SK-N-SH (cell line): ENCODE measurements around the gene IL1R2. TPM values are rescaled to one million over a fixed set of nuclear protein-coding genes. Genes with fewer than 3 reads are reported as not detected.

Experiments used
- CTCF ChIA-PET: fragments of 300-600, 350-600 bp; formaldehyde crosslinking; extraction: SDS; loops from one replicate; lab custom pipeline; 2021; lab: Yijun Ruan, JAX
- POLR2A ChIA-PET: fragments of 350-600 bp; sonication (Branson Sonifier 250); formaldehyde crosslinking; extraction: SDS; loops from one replicate; lab custom pipeline; 2020; ENCODE audit warnings: antibody characterized with exemption, inconsistent platforms; lab: Yijun Ruan, JAX
- DNase-seq: peaks from one replicate; pipeline ENCODE4 v3.0.0; 2012
- H2AFZ ChIP-seq: fragments of 200-600 bp; sonication (generic); 2 replicates; pipeline ENCODE4 v1.8.1; 2016; ENCODE audit warnings: antibody characterized with exemption, mild to moderate bottlenecking, low read depth
- H3F3A ChIP-seq: fragments of 200-600 bp; sonication (generic); replicated peaks from 2 replicates; pipeline ENCODE3; 2016; ENCODE audit warnings: antibody characterized with exemption, mild to moderate bottlenecking; ENCODE audit not compliant: insufficient read depth
- H3K27ac ChIP-seq, 2 experiments: fragments of 200-500 bp in 1 of 2; fragments of 200-600 bp in 1 of 2; sonication (Bioruptor generic) in 1 of 2; sonication (generic), shearing (Covaris generic) in 1 of 2; 2 replicates each; pipeline versions ENCODE4 v1.5.1 to v1.6.1; 2014 to 2016; ENCODE audit warnings: low read depth in 2 of 2, inconsistent platforms in 1 of 2, low read length in 1 of 2, mild to moderate bottlenecking in 1 of 2, mixed read lengths in 1 of 2
- H3K27me3 ChIP-seq: fragments of 200-600 bp; sonication (generic), shearing (Covaris generic); 2 replicates; pipeline ENCODE4 v1.6.1; 2016; ENCODE audit warnings: mixed run types; ENCODE audit not compliant: insufficient read depth
- H3K36me3 ChIP-seq, 2 experiments: fragments of 200-500 bp in 1 of 2; fragments of 200-600 bp in 1 of 2; sonication (Bioruptor generic) in 1 of 2; sonication (generic) in 1 of 2; replicated peaks in 1 of 2; 2 replicates each; pipeline versions ENCODE3 to v1.5.1; 2014 to 2016; ENCODE audit warnings: low read length in 1 of 2, mild to moderate bottlenecking in 1 of 2; ENCODE audit not compliant: insufficient read depth in 2 of 2, control insufficient read depth in 1 of 2
- H3K4me1 ChIP-seq, 2 experiments: fragments of 200-500 bp in 1 of 2; fragments of 200-600 bp in 1 of 2; sonication (Bioruptor generic) in 1 of 2; sonication (generic), shearing (Covaris generic) in 1 of 2; 2 replicates each; pipeline versions ENCODE4 v1.5.1 to v1.6.1; 2014 to 2016; ENCODE audit warnings: low read depth in 1 of 2, low read length in 1 of 2, mixed run types in 1 of 2; ENCODE audit not compliant: insufficient read depth in 2 of 2, control insufficient read depth in 1 of 2
- H3K4me2 ChIP-seq: fragments of 200-600 bp; sonication (generic), shearing (Covaris generic); 2 replicates; pipeline ENCODE4 v1.6.1; 2017; ENCODE audit warnings: mixed run types
- H3K4me3 ChIP-seq, 2 experiments: fragments of 200-500 bp in 1 of 2; fragments of 200-600 bp in 1 of 2; sonication (Bioruptor generic) in 1 of 2; sonication (generic), shearing (Covaris generic) in 1 of 2; 2 replicates each; pipeline versions ENCODE4 v1.5.1 to v1.8.1; 2014 to 2016; ENCODE audit warnings: low read depth in 2 of 2, inconsistent platforms in 1 of 2, low read length in 1 of 2, mild to moderate bottlenecking in 1 of 2, mixed read lengths in 1 of 2, moderate library complexity in 1 of 2
- H3K79me2 ChIP-seq: fragments of 200-600 bp; sonication (generic); 2 replicates; pipeline ENCODE4 v1.8.1; 2017; ENCODE audit warnings: mild to moderate bottlenecking; ENCODE audit not compliant: insufficient read depth
- H3K9ac ChIP-seq: fragments of 200-600 bp; sonication (generic); 2 replicates; pipeline ENCODE4 v1.6.1; 2017; ENCODE audit warnings: mixed run types
- H3K9me2 ChIP-seq: fragments of 200-600 bp; sonication (generic); 2 replicates; pipeline ENCODE4 v1.6.1; 2017; ENCODE audit warnings: mixed run types
- H3K9me3 ChIP-seq: fragments of 200-600 bp; sonication (generic); 2 replicates; pipeline ENCODE4 v1.6.1; 2017; ENCODE audit warnings: mixed run types, mild to moderate bottlenecking, moderate library complexity
- H4K20me1 ChIP-seq: fragments of 200-600 bp; sonication (generic); 2 replicates; pipeline ENCODE4 v1.6.1; 2017; ENCODE audit warnings: mild to moderate bottlenecking, mixed run types; ENCODE audit not compliant: insufficient read depth
- CTCF ChIP-seq: fragments of 200-600 bp; sonication (generic); IDR thresholded peaks from 2 replicates; pipeline ENCODE4 v1.6.1; 2017; ENCODE audit warnings: antibody characterized with exemption, mild to moderate bottlenecking, moderate library complexity
- EP300 ChIP-seq, 2 experiments: IDR thresholded peaks; 2 replicates each; pipeline versions ENCODE4 v1.4.0 to v1.6.1; 2012; ENCODE audit warnings: borderline replicate concordance in 1 of 2, low read depth in 1 of 2, low read length in 1 of 2
- FOSL2 ChIP-seq: IDR thresholded peaks from 2 replicates; pipeline ENCODE4 v1.4.0; 2012; ENCODE audit warnings: low read depth, mild to moderate bottlenecking, moderate library complexity, borderline replicate concordance
- FOXJ3 ChIP-seq: sonication (generic); formaldehyde crosslinking; IDR thresholded peaks from 2 replicates; pipeline ENCODE4 v1.5.1; 2020; ENCODE audit warnings: mild to moderate bottlenecking, missing genetic modification reagents
- GATA2 ChIP-seq: sonication (generic); formaldehyde crosslinking; IDR thresholded peaks from 2 replicates; pipeline ENCODE4 v1.5.0; 2020; ENCODE audit warnings: mild to moderate bottlenecking, missing genetic modification reagents
- JUND ChIP-seq: IDR thresholded peaks from 2 replicates; pipeline ENCODE4 v1.4.0; 2012
- NFIC ChIP-seq: IDR thresholded peaks from 2 replicates; pipeline ENCODE4 v1.4.0; 2012; ENCODE audit warnings: borderline replicate concordance
- PBX3 ChIP-seq: IDR thresholded peaks from 2 replicates; pipeline ENCODE4; 2012
- POLR2AphosphoS5 ChIP-seq: IDR thresholded peaks from 2 replicates; pipeline ENCODE4 v1.6.1; 2012; ENCODE audit warnings: low read depth, low read length
- REST ChIP-seq: IDR thresholded peaks from 2 replicates; pipeline ENCODE4 v1.6.1; 2012; ENCODE audit warnings: mild to moderate bottlenecking, low read depth, low read length, moderate library complexity
- USF2 ChIP-seq: fragments of 150-350 bp; IDR thresholded peaks from 2 replicates; pipeline ENCODE4 v1.6.1; 2017; ENCODE audit warnings: antibody characterized with exemption, low read length, low read depth, borderline replicate concordance
- WGBS: methylation state at CpG from one replicate; pipeline ENCODE4 v1.1.6; 2017; ENCODE audit warnings: low lambda C conversion rate; 5-methylcytosine and 5-hydroxymethylcytosine counted together
- polyA plus RNA-seq, 3 experiments: library from polyadenylated mRNA; depleted of rRNA; stranded (reverse); fragments of >200 nt; gene quantifications; 2 replicates each; pipeline ENCODE4 v1.2.3, GENCODE V29; 2012

IL1R2 gene
- polyA plus RNA-seq, 1 of the 3 experiments (the other 2 are of a cell fraction), result 0.16 TPM

GRCh38 chr2:101967826-101968513, 23.8 kb upstream of the IL1R2 start:
- no peaks in the 10 kb centered on the region for H3K36me3 ChIP-seq
- H3K27ac ChIP-seq, result no peak overlapping the region
- POLR2A ChIA-PET, result no interaction called here
- no peaks in the 10 kb centered on the region for H3K4me1 ChIP-seq
- TF ChIP-seq FOXJ3 (no peak), NFIC (no peak), FOSL2 (no peak), POLR2AphosphoS5 (no peak), CTCF (no peak), JUND (no peak), GATA2 (no peak), REST (no peak), PBX3 (no peak), EP300 (IDR thresholded peaks at IDR 0.05; ENCODE audit: borderline replicate concordance in 1 of 2, low read depth in 1 of 2, low read length in 1 of 2) (no peak), USF2 (no peak)
- H3K9me3 ChIP-seq, result no peaks in the 10 kb centered on the region
- H3K9me2 ChIP-seq, result no peaks in the 10 kb centered on the region
- peaks cover 12% of the 10 kb centered on the region; the same call in 1 of the 2 replicates for H3K27me3 ChIP-seq
- no peaks in the 10 kb centered on the region for H3F3A ChIP-seq
- no peak overlapping the region for H3K4me2 ChIP-seq
- WGBS, result 52% methylated on average over 7 of the region's 7 CpGs
- H2AFZ ChIP-seq, result no peak overlapping the region
- H3K9ac ChIP-seq, result no peak overlapping the region
- CTCF ChIA-PET, result interaction anchor here (1.3 kb wide), 1 partner anchor 39 kb away, joined by 3 read pairs; no protein-coding TSS in a partner anchor
- no peaks in the 10 kb centered on the region for H4K20me1 ChIP-seq
- no peak overlapping the region for H3K4me3 ChIP-seq
- DNase-seq, result no peak
- no peaks in the 10 kb centered on the region for H3K79me2 ChIP-seq
